ENCODE results near the gene THAP11. TPM values are rescaled to one million over a fixed set of nuclear protein-coding genes. Genes with fewer than 3 reads are reported as not detected.

Gene THAP11
- total and polyA plus RNA-seq, 3 experiments from 2014 or later, result 52.6 to 153 (median 55.1) TPM

DNA sequence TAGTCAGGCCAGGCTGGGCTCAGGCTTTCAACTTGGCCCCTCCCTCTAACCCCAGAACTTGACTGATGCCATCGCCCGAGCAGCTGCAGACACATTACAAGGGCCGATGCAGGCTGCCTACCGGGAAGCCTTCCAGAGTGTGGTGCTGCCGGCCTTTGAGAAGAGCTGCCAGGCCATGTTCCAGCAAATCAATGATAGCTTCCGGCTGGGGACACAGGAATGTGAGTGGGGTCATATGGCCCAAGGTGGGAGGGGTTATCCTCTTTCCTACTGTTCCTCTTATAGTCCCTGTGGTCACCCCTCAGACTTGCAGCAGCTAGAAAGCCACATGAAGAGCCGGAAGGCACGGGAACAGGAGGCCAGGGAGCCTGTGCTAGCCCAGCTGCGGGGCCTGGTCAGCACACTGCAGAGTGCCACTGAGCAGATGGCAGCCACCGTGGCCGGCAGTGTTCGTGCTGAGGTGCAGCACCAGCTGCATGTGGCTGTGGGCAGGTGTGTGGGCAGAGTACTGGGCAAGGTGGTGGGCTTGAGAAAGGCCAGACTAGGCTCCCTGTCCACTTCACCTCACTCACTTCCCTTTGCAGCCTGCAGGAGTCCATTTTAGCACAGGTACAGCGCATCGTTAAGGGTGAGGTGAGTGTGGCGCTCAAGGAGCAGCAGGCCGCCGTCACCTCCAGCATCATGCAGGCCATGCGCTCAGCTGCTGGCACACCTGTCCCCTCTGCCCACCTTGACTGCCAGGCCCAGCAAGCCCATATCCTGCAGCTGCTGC is 40.4 kb downstream of the THAP11 start:
- Histone ChIP-seq H3K9me3 (ENCODE audit: low read length) (no peaks in the 10 kb centered on the region), H3K27ac (ENCODE audit: low read depth, low read length) (no peak overlapping the region), H3K4me3 (ENCODE audit: low read length) (no peak overlapping the region), H3K36me3 (ENCODE audit: insufficient read depth, low read length) (peaks cover 69% of the 10 kb centered on the region), H3K4me1 (ENCODE audit: insufficient read depth, low read length) (no peaks in the 10 kb centered on the region), H3K27me3 (ENCODE audit: insufficient read depth, low read length, poor library complexity, severe bottlenecking) (no peaks in the 10 kb centered on the region)
- no peaks in the 10 kb centered on the region for H3K9me3 Mint-ChIP-seq
- H3K27ac Mint-ChIP-seq, result peak overlapping the region in 1 of 8 donors; percentile 24
- DNase-seq, result no peak
- ChIA-PET CTCF (interaction anchor here (0.7 to 4.1 kb wide), 23 partner anchors 8 to 361 kb away, joined by 3 to 44 read pairs (median 6); partner anchors contain the start of genes CENPT, CTRL, EDC4 and NFATC3), POLR2A (no interaction called here)
- peaks cover 0 to 84% (median 2%) of the 10 kb centered on the region in 3 donors for H3K36me3 Mint-ChIP-seq
- no peaks in the 10 kb centered on the region for H3K27me3 Mint-ChIP-seq
- no peak overlapping the region for H3K4me3 Mint-ChIP-seq
- no peaks in the 10 kb centered on the region for H3K4me1 Mint-ChIP-seq

GRCh38 chr16:67883146-67883871 is 41.2 kb downstream of the THAP11 start:
- Mint-ChIP-seq H3K27ac (peak overlapping the region in 3 of 8 donors; percentile 17 to 82 (median 24)), H3K4me1 (no peaks in the 10 kb centered on the region), H3K9me3 (no peaks in the 10 kb centered on the region), H3K27me3 (no peaks in the 10 kb centered on the region), H3K36me3 (peaks cover 0 to 76% (median 2%) of the 10 kb centered on the region in 3 donors), H3K4me3 (no peak overlapping the region)
- Histone ChIP-seq H3K9me3 (ENCODE audit: low read length) (no peaks in the 10 kb centered on the region), H3K4me3 (ENCODE audit: low read length) (no peak overlapping the region), H3K27ac (ENCODE audit: low read depth, low read length) (no peak overlapping the region), H3K36me3 (ENCODE audit: insufficient read depth, low read length) (peaks cover 62% of the 10 kb centered on the region), H3K27me3 (ENCODE audit: insufficient read depth, low read length, poor library complexity, severe bottlenecking) (no peaks in the 10 kb centered on the region), H3K4me1 (ENCODE audit: insufficient read depth, low read length) (no peaks in the 10 kb centered on the region)
- ChIA-PET POLR2A (interaction anchor here (0.5 kb wide), 1 partner anchor 557 kb away, joined by 3 read pairs; no protein-coding TSS in a partner anchor), CTCF (interaction anchor here (0.7 to 4.1 kb wide), 51 partner anchors 9 to 408 kb away, joined by 3 to 44 read pairs (median 5); partner anchors contain the start of genes CTRL, DDX28, DUS2 and EDC4)
- DNase-seq, result no peak

DNA sequence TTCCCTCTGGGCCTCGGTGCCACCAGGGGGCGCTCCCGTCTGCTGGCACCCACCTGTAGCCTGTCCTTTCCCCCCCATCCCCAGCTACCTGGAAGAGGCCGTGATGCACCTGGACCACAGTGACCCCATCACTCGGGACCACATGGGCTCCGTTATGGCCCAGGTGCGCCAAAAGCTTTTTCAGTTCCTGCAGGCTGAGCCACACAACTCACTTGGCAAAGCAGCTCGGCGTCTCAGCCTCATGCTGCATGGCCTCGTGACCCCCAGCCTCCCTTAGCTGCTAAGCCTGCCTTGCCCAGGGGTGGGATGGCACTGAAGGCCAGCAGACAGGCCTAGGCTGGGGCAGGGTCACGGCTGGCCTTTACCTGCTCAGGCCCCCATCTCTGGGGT is 41.7 kb downstream of the THAP11 start:
- no peaks in the 10 kb centered on the region for H3K27me3 ChIP-seq (ENCODE audit: insufficient read depth, low read length, poor library complexity, severe bottlenecking)
- H3K4me3 Mint-ChIP-seq, result no peak overlapping the region
- H3K36me3 ChIP-seq (ENCODE audit: insufficient read depth, low read length), result peaks cover 56% of the 10 kb centered on the region

GRCh38 chr16:67884684-67885083 is 42.6 kb downstream of the THAP11 start, which contains the start of gene NRN1L:
TSS of gene NRN1L (plus strand) at chr16:67884885. CDS start at chr16:67884904, 19 bp downstream.
- Histone ChIP-seq H3K4me3 (ENCODE audit: low read length) (no peak within 1 kb of the TSS), H3K9me3 (ENCODE audit: low read length) (no peaks in the 10 kb centered on the region), H3K36me3 (ENCODE audit: insufficient read depth, low read length) (peaks cover 48% of the 10 kb centered on the region), H3K27ac (ENCODE audit: low read depth, low read length) (no peak within 1 kb of the TSS), H3K4me1 (ENCODE audit: insufficient read depth, low read length) (no peaks in the 10 kb centered on the region), H3K27me3 (ENCODE audit: insufficient read depth, low read length, poor library complexity, severe bottlenecking) (no peaks in the 10 kb centered on the region)
- no peaks in the 10 kb centered on the region for H3K4me1 Mint-ChIP-seq
- H3K4me3 Mint-ChIP-seq, result no peak within 1 kb of the TSS
- no peak for DNase-seq
- ChIA-PET POLR2A (interaction anchor here (0.5 to 1.0 kb wide), 2 partner anchors 156 to 358 kb away, joined by 3 to 4 read pairs; no protein-coding TSS in a partner anchor), CTCF (interaction anchor here (0.8 to 4.1 kb wide), 23 partner anchors 8 to 363 kb away, joined by 3 to 44 read pairs (median 6); partner anchors contain the start of genes DDX28, DUS2, EDC4 and PSKH1)
- peaks cover 0 to 63% (median 2%) of the 10 kb centered on the region in 3 donors for H3K36me3 Mint-ChIP-seq
- no peaks in the 10 kb centered on the region for H3K27me3 Mint-ChIP-seq
- peak within 1 kb of the TSS in 3 of 8 donors; percentile 24 to 82 (median 77) for H3K27ac Mint-ChIP-seq
- H3K9me3 Mint-ChIP-seq, result no peaks in the 10 kb centered on the region

More for the DNA sequence above, 41.7 kb downstream of the THAP11 start:
- Mint-ChIP-seq H3K36me3 (peaks cover 0 to 71% (median 2%) of the 10 kb centered on the region in 3 donors), H3K4me1 (no peaks in the 10 kb centered on the region), H3K27ac (peak overlapping the region in 3 of 8 donors; percentile 17 to 82 (median 24)), H3K9me3 (no peaks in the 10 kb centered on the region), H3K27me3 (no peaks in the 10 kb centered on the region)
- no peaks in the 10 kb centered on the region for H3K4me1 ChIP-seq (ENCODE audit: insufficient read depth, low read length)
- ChIA-PET POLR2A (interaction anchor here (1.0 kb wide), 1 partner anchor 157 kb away, joined by 3 read pairs; no protein-coding TSS in a partner anchor), CTCF (interaction anchor here (0.7 to 4.1 kb wide), 53 partner anchors 9 to 407 kb away, joined by 3 to 44 read pairs (median 5); partner anchors contain the start of genes CTRL, DDX28, DUS2 and EDC4)
- DNase-seq, result peak; percentile 66 to 80 (median 67)
- no peak overlapping the region for H3K4me3 ChIP-seq (ENCODE audit: low read length)
- H3K9me3 ChIP-seq (ENCODE audit: low read length), result no peaks in the 10 kb centered on the region
- H3K27ac ChIP-seq (ENCODE audit: low read depth, low read length), result no peak overlapping the region

GRCh38 chr16:67885545-67885944 is 43.4 kb downstream of the THAP11 start:
- H3K27ac Mint-ChIP-seq, result no peak overlapping the region
- POLR2A ChIA-PET, result interaction anchor here (0.6 kb wide), 1 partner anchor 16 kb away, joined by 3 read pairs; no protein-coding TSS in a partner anchor
- peaks cover 0 to 54% (median 2%) of the 10 kb centered on the region in 3 donors for H3K36me3 Mint-ChIP-seq
- Histone ChIP-seq H3K27ac (ENCODE audit: low read depth, low read length) (no peak overlapping the region), H3K4me3 (ENCODE audit: low read length) (no peak overlapping the region), H3K4me1 (ENCODE audit: insufficient read depth, low read length) (no peaks in the 10 kb centered on the region), H3K27me3 (ENCODE audit: insufficient read depth, low read length, poor library complexity, severe bottlenecking) (no peaks in the 10 kb centered on the region), H3K36me3 (ENCODE audit: insufficient read depth, low read length) (peaks cover 39% of the 10 kb centered on the region), H3K9me3 (ENCODE audit: low read length) (no peaks in the 10 kb centered on the region)
- CTCF ChIA-PET, result interaction anchor here (1.0 to 3.4 kb wide), 8 partner anchors 11 to 179 kb away, joined by 3 to 27 read pairs (median 4); partner anchors contain the start of genes RANBP10 and TSNAXIP1
- no peaks in the 10 kb centered on the region for H3K4me1 Mint-ChIP-seq
- no peaks in the 10 kb centered on the region for H3K9me3 Mint-ChIP-seq
- DNase-seq, result no peak
- no peak overlapping the region for H3K4me3 Mint-ChIP-seq
- no peaks in the 10 kb centered on the region for H3K27me3 Mint-ChIP-seq

DNA sequence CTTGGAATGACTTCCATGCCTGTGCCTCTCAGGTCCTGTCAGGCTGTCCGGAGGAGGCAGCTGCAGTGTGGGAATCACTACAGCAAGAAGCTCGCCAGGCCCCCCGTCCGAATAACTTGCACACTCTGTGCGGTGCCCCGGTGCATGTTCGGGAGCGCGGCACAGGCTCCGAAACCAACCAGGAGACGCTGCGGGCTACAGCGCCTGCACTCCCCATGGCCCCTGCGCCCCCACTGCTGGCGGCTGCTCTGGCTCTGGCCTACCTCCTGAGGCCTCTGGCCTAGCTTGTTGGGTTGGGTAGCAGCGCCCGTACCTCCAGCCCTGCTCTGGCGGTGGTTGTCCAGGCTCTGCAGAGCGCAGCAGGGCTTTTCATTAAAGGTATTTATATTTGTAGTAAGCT is 43.9 kb downstream of the THAP11 start:
- Mint-ChIP-seq H3K27ac (peak overlapping the region in 1 of 8 donors; percentile 41), H3K4me1 (no peaks in the 10 kb centered on the region), H3K9me3 (no peaks in the 10 kb centered on the region), H3K36me3 (peaks cover 0 to 50% (median 2%) of the 10 kb centered on the region in 3 donors), H3K27me3 (no peaks in the 10 kb centered on the region), H3K4me3 (no peak overlapping the region)
- Histone ChIP-seq H3K4me3 (ENCODE audit: low read length) (no peak overlapping the region), H3K27me3 (ENCODE audit: insufficient read depth, low read length, poor library complexity, severe bottlenecking) (no peaks in the 10 kb centered on the region), H3K9me3 (ENCODE audit: low read length) (no peaks in the 10 kb centered on the region), H3K27ac (ENCODE audit: low read depth, low read length) (no peak overlapping the region), H3K36me3 (ENCODE audit: insufficient read depth, low read length) (peaks cover 35% of the 10 kb centered on the region), H3K4me1 (ENCODE audit: insufficient read depth, low read length) (no peaks in the 10 kb centered on the region)
- POLR2A ChIA-PET, result interaction anchor here (0.6 kb wide), 1 partner anchor 17 kb away, joined by 3 read pairs; no protein-coding TSS in a partner anchor
- CTCF ChIA-PET, result interaction anchor here (1.0 to 3.0 kb wide), 5 partner anchors 10 to 155 kb away, joined by 3 to 12 read pairs (median 3); partner anchors contain the start of genes RANBP10 and TSNAXIP1
- no peak for DNase-seq

- Histone ChIP-seq H3K4me3 (ENCODE audit: low read length) (no peak overlapping the region), H3K4me1 (ENCODE audit: insufficient read depth, low read length) (no peaks in the 10 kb centered on the region), H3K27ac (ENCODE audit: low read depth, low read length) (no peak overlapping the region), H3K9me3 (ENCODE audit: low read length) (no peaks in the 10 kb centered on the region), H3K36me3 (ENCODE audit: insufficient read depth, low read length) (peaks cover 31% of the 10 kb centered on the region), H3K27me3 (ENCODE audit: insufficient read depth, low read length, poor library complexity, severe bottlenecking) (no peaks in the 10 kb centered on the region)
- H3K27ac Mint-ChIP-seq, result peak overlapping the region in 3 of 8 donors; percentile 41 to 63 (median 43)
- CTCF ChIA-PET, result interaction anchor here (1.0 to 3.0 kb wide), 5 partner anchors 10 to 155 kb away, joined by 3 to 12 read pairs (median 3); partner anchors contain the start of genes RANBP10 and TSNAXIP1
- no peaks in the 10 kb centered on the region for H3K9me3 Mint-ChIP-seq
- peaks cover 0 to 46% (median 2%) of the 10 kb centered on the region in 3 donors for H3K36me3 Mint-ChIP-seq
- no peaks in the 10 kb centered on the region for H3K4me1 Mint-ChIP-seq
- H3K27me3 Mint-ChIP-seq, result no peaks in the 10 kb centered on the region
- DNase-seq, result no peak
- no peak overlapping the region for H3K4me3 Mint-ChIP-seq
- POLR2A ChIA-PET, result interaction anchor here (0.6 to 0.7 kb wide), 2 partner anchors 17 to 140 kb away, joined by 3 to 4 read pairs; no protein-coding TSS in a partner anchor
Measured at GRCh38 chr16:67886387-67886786, 44.3 kb downstream of the THAP11 start.

Data from CD8-positive, alpha-beta memory T cell (primary cell).